ENCODE data around the gene ONECUT2.

The ONECUT2 gene

DNA sequence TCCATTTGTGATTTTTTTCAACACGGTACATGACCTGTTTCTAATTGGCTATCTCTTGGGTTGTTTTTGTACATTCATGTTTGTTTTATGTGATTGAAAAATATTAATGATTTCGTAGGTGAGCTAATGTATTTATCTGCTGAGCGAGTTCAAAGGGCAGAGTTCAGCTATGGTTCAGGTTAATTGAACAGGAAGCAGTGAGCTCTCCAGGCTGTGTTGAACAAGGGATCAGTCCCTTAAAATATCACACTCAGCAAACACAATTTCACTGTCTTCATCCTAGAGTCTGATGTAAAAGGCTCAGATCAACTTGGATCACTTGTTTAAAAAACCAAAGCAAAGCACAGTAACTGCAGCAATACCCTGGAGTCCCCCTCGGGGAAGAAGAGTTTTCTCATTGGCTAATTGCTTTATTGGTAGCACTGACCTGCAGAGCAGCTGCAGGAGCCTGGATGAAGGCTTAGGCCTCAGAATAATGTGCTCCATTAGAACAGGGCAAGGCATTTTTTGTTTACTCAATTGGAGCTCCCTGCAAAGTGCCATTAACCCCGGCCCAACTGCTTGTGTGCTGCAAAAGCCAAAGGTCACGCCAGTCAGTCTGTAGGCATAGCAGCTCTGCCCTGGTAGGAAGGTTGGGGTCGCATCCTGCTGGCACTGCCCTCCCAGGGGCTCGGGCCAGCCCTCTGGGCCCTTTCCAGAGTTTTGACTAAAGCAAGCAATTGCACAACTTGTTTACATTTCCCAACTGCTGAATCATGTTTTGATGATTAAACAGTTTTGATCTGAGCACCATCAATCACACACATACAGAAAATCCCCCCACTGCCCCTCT is 10.5 kb downstream of the ONECUT2 start:
- TF ChIP-seq, protein P1, sequence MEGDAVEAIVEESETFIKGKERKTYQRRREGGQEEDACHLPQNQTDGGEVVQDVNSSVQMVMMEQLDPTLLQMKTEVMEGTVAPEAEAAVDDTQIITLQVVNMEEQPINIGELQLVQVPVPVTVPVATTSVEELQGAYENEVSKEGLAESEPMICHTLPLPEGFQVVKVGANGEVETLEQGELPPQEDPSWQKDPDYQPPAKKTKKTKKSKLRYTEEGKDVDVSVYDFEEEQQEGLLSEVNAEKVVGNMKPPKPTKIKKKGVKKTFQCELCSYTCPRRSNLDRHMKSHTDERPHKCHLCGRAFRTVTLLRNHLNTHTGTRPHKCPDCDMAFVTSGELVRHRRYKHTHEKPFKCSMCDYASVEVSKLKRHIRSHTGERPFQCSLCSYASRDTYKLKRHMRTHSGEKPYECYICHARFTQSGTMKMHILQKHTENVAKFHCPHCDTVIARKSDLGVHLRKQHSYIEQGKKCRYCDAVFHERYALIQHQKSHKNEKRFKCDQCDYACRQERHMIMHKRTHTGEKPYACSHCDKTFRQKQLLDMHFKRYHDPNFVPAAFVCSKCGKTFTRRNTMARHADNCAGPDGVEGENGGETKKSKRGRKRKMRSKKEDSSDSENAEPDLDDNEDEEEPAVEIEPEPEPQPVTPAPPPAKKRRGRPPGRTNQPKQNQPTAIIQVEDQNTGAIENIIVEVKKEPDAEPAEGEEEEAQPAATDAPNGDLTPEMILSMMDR (IDR thresholded peaks at IDR 0.05): no peak

DNA sequence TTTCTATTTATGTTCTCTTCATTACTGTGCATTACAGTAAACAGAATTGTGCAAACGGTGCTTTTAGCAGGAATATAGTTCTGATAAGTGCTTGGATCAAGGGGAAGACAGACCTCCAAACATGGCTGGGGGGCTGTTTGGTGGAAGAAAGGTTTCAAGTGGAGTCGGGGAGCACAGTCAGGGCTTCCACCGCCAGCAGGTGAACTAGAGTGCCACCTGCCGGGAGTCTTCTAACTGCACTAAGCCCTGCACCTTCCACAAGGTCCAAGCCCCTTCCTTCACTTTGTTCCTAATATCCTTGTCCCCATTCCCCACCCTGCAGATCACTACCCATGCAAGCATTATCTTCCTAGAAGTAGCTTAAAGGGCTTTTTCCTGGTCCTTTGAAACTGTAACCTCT is 11.1 kb downstream of the ONECUT2 start:
- TF ChIP-seq, protein P1 (IDR thresholded peaks at IDR 0.05): peak; percentile 67

DNA sequence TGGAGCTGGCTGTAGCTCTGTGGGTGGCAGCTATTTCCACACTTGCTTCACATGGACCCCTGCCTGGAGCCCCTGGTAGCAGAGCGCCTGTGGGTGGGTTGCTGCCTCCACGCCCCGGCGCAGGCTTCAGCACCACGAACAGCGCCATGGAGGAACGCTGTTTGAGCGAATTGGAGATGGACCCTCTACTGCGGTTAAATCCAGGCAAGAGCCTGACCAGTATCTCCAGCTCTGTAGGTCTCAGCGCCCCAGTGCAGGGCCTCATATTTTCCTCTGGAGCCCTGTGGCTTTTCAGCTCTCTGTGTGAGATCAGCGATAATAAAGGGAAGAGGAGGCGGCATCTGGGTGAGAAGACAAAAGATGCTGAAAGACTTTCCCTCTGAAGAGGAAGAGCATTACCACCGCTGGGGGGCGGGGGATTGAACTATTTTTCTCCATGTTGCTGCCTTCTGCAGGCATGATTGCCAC is 12.0 kb downstream of the ONECUT2 start:
- TF ChIP-seq, protein P1 (IDR thresholded peaks at IDR 0.05): no peak

DNA sequence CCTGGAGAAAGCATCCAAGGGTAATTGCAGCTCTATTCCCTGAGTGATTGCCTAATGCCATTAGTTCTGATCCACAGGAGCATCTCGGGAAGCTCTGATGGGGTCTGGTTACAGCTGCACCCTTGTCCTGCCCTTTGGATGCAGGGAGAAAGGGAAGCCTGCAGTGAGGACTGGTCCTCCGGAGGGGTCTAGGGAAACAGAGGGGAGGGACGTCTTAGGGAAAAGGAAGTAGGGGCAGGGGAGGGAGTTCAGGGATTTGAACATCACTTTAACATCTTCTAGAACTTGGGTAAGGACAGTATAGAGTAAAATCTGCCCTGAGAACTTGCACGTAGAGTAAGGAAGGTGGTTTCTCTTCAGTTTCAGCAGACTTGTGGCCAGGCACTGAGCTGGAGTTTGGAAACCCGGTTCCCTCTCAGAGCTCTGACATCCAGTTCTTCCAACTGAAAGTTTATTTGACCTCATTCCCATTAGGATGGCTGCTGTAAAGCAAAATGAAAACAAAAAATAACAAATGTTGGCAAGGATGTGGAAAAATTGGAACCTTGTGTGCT is 20.5 kb downstream of the ONECUT2 start:
- TF ChIP-seq, protein P1 (IDR thresholded peaks at IDR 0.05): no peak

DNA sequence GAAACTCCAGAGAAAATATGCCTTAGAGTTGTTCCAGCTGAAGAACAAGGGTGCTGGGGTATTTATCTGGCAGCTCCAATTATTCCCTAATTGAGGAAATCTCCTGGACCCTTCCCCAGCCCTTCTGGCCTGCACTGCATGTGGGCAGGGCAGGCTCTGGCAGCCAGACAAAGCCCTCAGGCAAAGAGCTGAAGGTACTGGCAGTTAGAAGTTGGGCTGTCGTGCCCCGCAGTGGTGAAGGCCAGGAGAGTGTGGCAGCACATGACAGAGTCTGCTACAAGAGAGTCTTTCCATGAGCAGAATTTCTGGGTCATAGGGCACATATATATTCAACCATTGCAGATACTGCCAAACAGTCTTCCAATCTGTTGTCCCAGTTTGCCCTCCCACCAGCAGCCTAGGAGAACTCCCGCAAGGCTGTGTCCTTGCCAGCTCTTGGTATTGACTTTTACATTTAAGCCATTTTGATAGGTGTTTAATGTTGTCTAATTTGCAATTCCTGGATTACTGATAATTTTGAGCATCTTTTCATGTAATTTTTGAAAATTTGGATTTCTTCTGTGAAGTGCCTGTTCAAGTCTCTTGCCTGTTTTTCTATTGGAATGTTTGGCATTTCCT is 26.6 kb downstream of the ONECUT2 start:
- TF ChIP-seq, protein P1 (IDR thresholded peaks at IDR 0.05): no peak

DNA sequence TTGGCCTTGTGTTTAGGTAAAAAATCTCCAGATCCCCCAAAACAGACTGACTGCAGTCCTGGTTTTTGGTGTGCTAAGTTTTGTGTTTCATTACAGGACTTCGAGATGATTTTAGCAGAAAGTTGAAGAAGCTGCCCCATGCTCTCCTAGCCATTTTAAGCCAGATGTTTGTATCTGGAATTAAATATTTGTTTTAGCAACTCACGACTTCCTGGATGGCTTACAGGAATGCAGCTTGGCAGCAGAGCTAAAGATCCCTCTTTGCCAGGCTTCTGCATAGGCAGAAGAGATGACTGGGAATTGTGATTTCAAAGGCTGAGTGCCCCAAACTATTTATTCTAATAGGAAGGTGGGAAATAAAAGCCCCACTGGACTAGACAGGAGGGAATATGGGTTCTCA is 31.1 kb downstream of the ONECUT2 start:
- TF ChIP-seq, protein P1 (IDR thresholded peaks at IDR 0.05): no peak

DNA sequence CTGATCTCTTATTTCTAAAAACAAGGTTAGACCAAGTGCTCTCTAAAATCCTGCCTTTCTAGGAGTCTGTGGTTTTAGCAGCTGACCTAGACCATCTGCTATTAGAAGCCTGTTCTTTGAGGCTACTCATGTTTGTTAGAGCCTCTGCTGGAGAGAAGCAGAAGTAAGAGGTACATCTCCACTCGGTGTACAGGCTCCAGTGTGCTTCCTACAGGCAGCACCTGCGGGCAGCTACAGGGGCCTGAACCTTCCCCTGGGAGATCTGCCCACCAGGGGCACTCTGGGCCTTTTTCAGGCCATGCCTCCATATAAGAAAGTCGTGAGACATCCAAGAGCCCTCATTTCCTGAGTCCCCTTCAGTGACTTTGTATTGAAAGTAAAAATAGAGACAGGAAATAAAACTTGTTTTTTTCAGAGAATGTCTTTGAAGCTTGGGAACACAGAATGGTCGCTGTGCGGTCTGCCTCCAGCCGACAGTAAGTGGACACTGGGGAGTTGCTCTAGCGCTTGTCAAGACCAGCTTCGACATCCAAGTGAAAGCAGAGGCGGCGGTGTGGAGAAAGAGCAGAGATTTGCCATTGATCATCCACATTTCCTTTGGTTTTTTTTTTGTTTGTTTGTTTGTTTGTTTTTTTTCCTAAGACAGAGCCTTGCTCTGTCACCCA is 31.7 kb downstream of the ONECUT2 start:
- TF ChIP-seq, protein P1 (IDR thresholded peaks at IDR 0.05): no peak

All from LNCAP (cell line).